Measurements from ENCODE around the gene CD40. TPM values are rescaled to one million over a fixed set of nuclear protein-coding genes. Genes with fewer than 3 reads are reported as not detected.

CD40 gene
- total RNA-seq, 4 donors from 2014 or later, result 7.2 to 13.0 (median 8.2) TPM

- DNase-seq (no peak), ATAC-seq (no peak)
- Histone ChIP-seq H3K4me3 (peak overlapping the region in 1 of 4 donors; percentile 7), H3K4me1 (peaks cover 86 to 89% of the 10 kb centered on the region in 2 donors), H3K27ac (peak overlapping the region in 2 of 4 donors; percentile 32 to 52), H3K36me3 (no peaks in the 10 kb centered on the region), H3K27me3 (no peaks in the 10 kb centered on the region), H3K9me3 (no peaks in the 10 kb centered on the region)
- TF ChIP-seq POLR2A (IDR thresholded peaks at IDR 0.05) (no peak), CTCF (IDR thresholded peaks at IDR 0.05 in 4 of 5, conservative IDR thresholded peaks at IDR 0.05 in 1 of 5) (no peak)
- intact Hi-C loops (cut with DNase I; ENCODE audit: low total_unique reads) (loop anchor here (5.0 kb wide), 3 partner anchors 152 to 292 kb away; partner anchors contain the start of genes DNTTIP1, PCIF1 and WFDC3), in situ Hi-C loops (cut with MboI; ENCODE audit: low sequenced_read_pairs in 4 of 4) (loop anchor here in 3 of 4 donors (25.0 kb wide), 1 partner anchor 272 kb away; the partner anchor contains the start of gene UBE2C (in 3 of the 3))
Observed at GRCh38 chr20:46084805-46085178, 33.3 kb upstream of the CD40 start.

GRCh38 chr20:46085179-46085851 is 32.8 kb upstream of the CD40 start:
- intact Hi-C loops (cut with DNase I; ENCODE audit: low total_unique reads), result loop anchor here (5.0 kb wide), 3 partner anchors 153 to 293 kb away; partner anchors contain the start of genes DNTTIP1, PCIF1 and WFDC3

GRCh38 chr20:46087161-46087560 is 31.0 kb upstream of the CD40 start:
- Histone ChIP-seq H3K36me3 (no peaks in the 10 kb centered on the region), H3K4me3 (no peak overlapping the region), H3K27me3 (no peaks in the 10 kb centered on the region), H3K27ac (peak overlapping the region; percentile 17 to 89 (median 29)), H3K4me1 (peaks cover 70 to 73% of the 10 kb centered on the region in 2 donors), H3K9me3 (no peaks in the 10 kb centered on the region)
- in situ Hi-C loops (cut with MboI; ENCODE audit: low sequenced_read_pairs in 4 of 4) (loop anchor here in 3 of 4 donors (25.0 kb wide), 1 partner anchor 275 kb away; the partner anchor contains the start of gene UBE2C (in 3 of the 3)), intact Hi-C loops (cut with DNase I; ENCODE audit: low total_unique reads) (loop anchor here (5.0 kb wide), 3 partner anchors 155 to 295 kb away; partner anchors contain the start of genes DNTTIP1, PCIF1 and WFDC3)
- ATAC-seq (no peak), DNase-seq (no peak)
- TF ChIP-seq CTCF (IDR thresholded peaks at IDR 0.05 in 4 of 5, conservative IDR thresholded peaks at IDR 0.05 in 1 of 5) (peak in 3 of 5 experiments; percentile 20 to 36 (median 28)), POLR2A (IDR thresholded peaks at IDR 0.05) (no peak)

More at GRCh38 chr20:46085179-46085851, 32.8 kb upstream of the CD40 start:
- in situ Hi-C loops (cut with MboI; ENCODE audit: low sequenced_read_pairs in 4 of 4), result loop anchor here in 3 of 4 donors (25.0 kb wide), 1 partner anchor 273 kb away; the partner anchor contains the start of gene UBE2C (in 3 of the 3)
- no peaks in the 10 kb centered on the region for H3K36me3 ChIP-seq
- H3K4me1 ChIP-seq, result peaks cover 84 to 87% of the 10 kb centered on the region in 2 donors
- H3K9me3 ChIP-seq, result no peaks in the 10 kb centered on the region
- ATAC-seq, result no peak
- no peaks in the 10 kb centered on the region for H3K27me3 ChIP-seq
- no peak for TF ChIP-seq CTCF (IDR thresholded peaks at IDR 0.05 in 4 of 5, conservative IDR thresholded peaks at IDR 0.05 in 1 of 5)
- TF ChIP-seq POLR2A (IDR thresholded peaks at IDR 0.05), result no peak
- H3K27ac ChIP-seq, result peak overlapping the region in 3 of 4 donors; percentile 19 to 52 (median 32)
- peak overlapping the region in 1 of 4 donors; percentile 7 for H3K4me3 ChIP-seq
- no peak for DNase-seq

GRCh38 chr20:46088409-46089166 is 29.5 kb upstream of the CD40 start:
- Histone ChIP-seq H3K27ac (peak overlapping the region; percentile 89 to 98 (median 95)), H3K4me3 (peak overlapping the region; percentile 79 to 94 (median 88)), H3K4me1 (peaks cover 56 to 59% of the 10 kb centered on the region in 2 donors), H3K9me3 (no peaks in the 10 kb centered on the region), H3K27me3 (no peaks in the 10 kb centered on the region), H3K36me3 (no peaks in the 10 kb centered on the region)
- in situ Hi-C loops (cut with MboI; ENCODE audit: low sequenced_read_pairs in 4 of 4) (loop anchor here in 3 of 4 donors (25.0 kb wide), 1 partner anchor 276 kb away; the partner anchor contains the start of gene UBE2C (in 3 of the 3)), intact Hi-C loops (cut with DNase I; ENCODE audit: low total_unique reads) (loop anchor here (1.0 to 5.0 kb wide), 5 partner anchors 66 to 296 kb away; partner anchors contain the start of genes DNTTIP1, PCIF1 and WFDC3)
- TF ChIP-seq CTCF (IDR thresholded peaks at IDR 0.05 in 4 of 5, conservative IDR thresholded peaks at IDR 0.05 in 1 of 5), result no peak
- TF ChIP-seq POLR2A (IDR thresholded peaks at IDR 0.05), result no peak
- DNase-seq (no peak), ATAC-seq (no peak)

Measured in gastrocnemius medialis (tissue), 4 donors.